GM23338 (cell line): ENCODE data around the gene PALLD.

Source experiments
- CREB1 ChIP-seq: fragments of 250-450 bp; sonication (Bioruptor Pico); IDR thresholded peaks from 2 replicates; pipeline ENCODE4 v1.5.0; 2020; ENCODE audit warnings: low read depth, mild to moderate bottlenecking, moderate library complexity
- EZH2 ChIP-seq: fragments of 200-600 bp; sonication (generic); IDR thresholded peaks from one replicate; pipeline ENCODE4 v1.8.0; 2017; ENCODE audit warnings: antibody characterized with exemption, mild to moderate bottlenecking, low read depth; ENCODE audit not compliant: unreplicated experiment
- EZH2phosphoT487 ChIP-seq: fragments of 200-600 bp; sonication (generic); IDR thresholded peaks from one replicate; pipeline ENCODE4 v1.8.1; 2018; ENCODE audit warnings: antibody characterized with exemption; ENCODE audit not compliant: unreplicated experiment
- JUNB ChIP-seq: IDR thresholded peaks from one replicate; pipeline ENCODE4 v1.6.1; 2016; ENCODE audit warnings: antibody characterized with exemption; ENCODE audit not compliant: unreplicated experiment
- POLR2AphosphoS5 ChIP-seq: IDR thresholded peaks from 2 replicates; pipeline ENCODE4 v1.6.1; 2016; ENCODE audit warnings: antibody characterized with exemption, low read depth
- ZNF114 ChIP-seq: fragments of 250-450 bp; sonication (Bioruptor Pico); IDR thresholded peaks from 2 replicates; pipeline ENCODE4 v1.5.0; 2020; ENCODE audit warnings: mild to moderate bottlenecking, moderate library complexity
- TF ChIP-seq, protein P1 (sequence below), 2 experiments: fragments of 200-600 bp in 1 of 2; sonication (generic) in 1 of 2; conservative IDR thresholded peaks; 2 replicates each; pipeline versions ENCODE4 v1.5.1 to v1.6.1; 2016 to 2017; ENCODE audit warnings: antibody characterized with exemption in 2 of 2, low read depth in 2 of 2, mild to moderate bottlenecking in 2 of 2, moderate library complexity in 1 of 2
- TF ChIP-seq, protein P2 (sequence below): IDR thresholded peaks from 2 replicates; pipeline ENCODE4 v1.6.1; 2016; ENCODE audit warnings: antibody characterized with exemption

DNA sequence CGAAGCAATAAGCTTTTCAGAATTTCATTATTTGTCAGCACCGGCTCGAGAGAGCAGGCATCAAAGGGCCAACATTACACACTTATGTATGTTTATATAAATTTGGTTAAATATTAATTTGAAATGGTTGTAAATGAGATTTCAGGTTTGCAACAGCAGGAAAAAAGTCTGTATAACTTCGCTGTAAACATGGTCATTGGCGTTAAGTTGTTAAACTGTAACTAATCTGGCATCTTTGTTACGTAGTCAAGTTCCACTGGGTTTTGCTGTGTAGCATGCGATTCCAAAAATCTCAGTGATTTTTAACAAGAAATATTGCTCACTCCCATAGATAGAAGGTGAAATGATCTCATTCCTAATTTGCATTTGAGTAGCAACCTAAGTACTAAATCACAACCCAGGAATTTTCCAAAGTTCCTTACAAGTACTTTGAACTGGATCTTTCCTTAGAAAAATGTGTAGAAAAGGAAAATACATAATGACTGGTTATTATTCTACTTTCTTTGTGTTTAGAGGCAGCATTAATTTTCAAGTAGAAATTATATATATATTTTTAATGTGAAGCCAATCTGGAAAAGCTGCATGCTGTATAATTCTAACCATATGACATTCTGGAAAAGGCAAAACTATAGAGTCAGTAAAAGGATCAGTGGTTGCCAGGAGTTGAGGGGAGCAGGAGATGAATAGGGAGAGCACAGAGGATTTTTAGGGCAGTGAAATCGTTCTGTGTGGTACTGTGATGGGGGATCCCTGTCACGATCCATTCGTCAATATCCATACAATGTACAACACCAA lies 291.1 kb downstream of the PALLD start:
- TF ChIP-seq, protein P1, sequence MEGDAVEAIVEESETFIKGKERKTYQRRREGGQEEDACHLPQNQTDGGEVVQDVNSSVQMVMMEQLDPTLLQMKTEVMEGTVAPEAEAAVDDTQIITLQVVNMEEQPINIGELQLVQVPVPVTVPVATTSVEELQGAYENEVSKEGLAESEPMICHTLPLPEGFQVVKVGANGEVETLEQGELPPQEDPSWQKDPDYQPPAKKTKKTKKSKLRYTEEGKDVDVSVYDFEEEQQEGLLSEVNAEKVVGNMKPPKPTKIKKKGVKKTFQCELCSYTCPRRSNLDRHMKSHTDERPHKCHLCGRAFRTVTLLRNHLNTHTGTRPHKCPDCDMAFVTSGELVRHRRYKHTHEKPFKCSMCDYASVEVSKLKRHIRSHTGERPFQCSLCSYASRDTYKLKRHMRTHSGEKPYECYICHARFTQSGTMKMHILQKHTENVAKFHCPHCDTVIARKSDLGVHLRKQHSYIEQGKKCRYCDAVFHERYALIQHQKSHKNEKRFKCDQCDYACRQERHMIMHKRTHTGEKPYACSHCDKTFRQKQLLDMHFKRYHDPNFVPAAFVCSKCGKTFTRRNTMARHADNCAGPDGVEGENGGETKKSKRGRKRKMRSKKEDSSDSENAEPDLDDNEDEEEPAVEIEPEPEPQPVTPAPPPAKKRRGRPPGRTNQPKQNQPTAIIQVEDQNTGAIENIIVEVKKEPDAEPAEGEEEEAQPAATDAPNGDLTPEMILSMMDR (conservative IDR thresholded peaks at IDR 0.05; ENCODE audit: low read depth in 2 of 2), result no peak
- TF ChIP-seq EZH2 (no peak), ZNF114 (CRISPR knock-in tag) (no peak), EZH2phosphoT487 (no peak), JUNB (no peak), POLR2AphosphoS5 (no peak), CREB1 (CRISPR knock-in tag) (no peak)
- TF ChIP-seq, protein P2, sequence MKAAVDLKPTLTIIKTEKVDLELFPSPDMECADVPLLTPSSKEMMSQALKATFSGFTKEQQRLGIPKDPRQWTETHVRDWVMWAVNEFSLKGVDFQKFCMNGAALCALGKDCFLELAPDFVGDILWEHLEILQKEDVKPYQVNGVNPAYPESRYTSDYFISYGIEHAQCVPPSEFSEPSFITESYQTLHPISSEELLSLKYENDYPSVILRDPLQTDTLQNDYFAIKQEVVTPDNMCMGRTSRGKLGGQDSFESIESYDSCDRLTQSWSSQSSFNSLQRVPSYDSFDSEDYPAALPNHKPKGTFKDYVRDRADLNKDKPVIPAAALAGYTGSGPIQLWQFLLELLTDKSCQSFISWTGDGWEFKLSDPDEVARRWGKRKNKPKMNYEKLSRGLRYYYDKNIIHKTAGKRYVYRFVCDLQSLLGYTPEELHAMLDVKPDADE, result no peak
